Cardiac septum (tissue), 1 donor: ENCODE results near the gene ARPC1A. TPM values are rescaled to one million over a fixed set of nuclear protein-coding genes. Genes with fewer than 3 reads are reported as not detected.
"Not testable (repeated sequence)": the region's sequence is repeated elsewhere in the genome, so short reads cannot be mapped to it uniquely, and the experiment has no call there.

Experiments
- DNase-seq: peaks from one replicate; pipeline ENCODE4 v3.0.0-alpha.2; 2020; ENCODE audit warnings: low spot score
- intact Hi-C: fragments of 100-400 bp; cut with DNase I; formaldehyde crosslinking; loops from one replicate; pipeline ENCODE4 v1.14.0; 2022
- total RNA-seq: library from RNA; stranded (reverse); fragmentation: NEBNext Ultra II Directional; extraction: Animal tissue kit (Norgen Biotek cat#: 25700); gene quantifications from one replicate; pipeline ENCODE4 v1.2.1, GENCODE V29; 2021
- donor health status: DM: no; HTN: no; CAD: no.

Gene ARPC1A
- total RNA-seq, 1 donor from 2014 or later, result 116 TPM

- no peak for DNase-seq
- intact Hi-C loops, result loop anchor here (1.0 kb wide), 1 partner anchor 273 kb away; no protein-coding TSS in a partner anchor
Measured at GRCh38 chr7:99313204-99313573, 12.5 kb upstream of the ARPC1A start.

- DNase-seq, result no peak
- intact Hi-C loops, result no loop called here
Measured at GRCh38 chr7:99314504-99314903, 11.2 kb upstream of the ARPC1A start.

GRCh38 chr7:99320371-99320770, 5.3 kb upstream of the ARPC1A start:
- intact Hi-C loops, result no loop called here
- no peak for DNase-seq

GRCh38 chr7:99322659-99323058, 3.0 kb upstream of the ARPC1A start:
- intact Hi-C loops, DNase-seq: not testable (repeated sequence)

GRCh38 chr7:99324559-99324958, 1.1 kb upstream of the ARPC1A start:
- intact Hi-C loops, result no loop called here
- DNase-seq, result no peak

GRCh38 chr7:99325001-99325493, 651 bp upstream of the ARPC1A start:
- DNase-seq, result no peak
- intact Hi-C loops, result loop anchor here (5.0 kb wide), 1 partner anchor 183 kb away; the partner anchor contains the start of gene SMURF1

GRCh38 chr7:99326408-99326782, 697 bp downstream of the ARPC1A start:
- no peak for DNase-seq
- intact Hi-C loops, result loop anchor here (5.0 kb wide), 1 partner anchor 184 kb away; the partner anchor contains the start of gene SMURF1

GRCh38 chr7:99330314-99330961, 4.7 kb downstream of the ARPC1A start:
- intact Hi-C loops, DNase-seq: not testable (repeated sequence)

GRCh38 chr7:99331002-99331401, 5.3 kb downstream of the ARPC1A start:
- intact Hi-C loops, result no loop called here
- DNase-seq, result no peak

GRCh38 chr7:99339595-99339994, 13.9 kb downstream of the ARPC1A start:
- intact Hi-C loops, result no loop called here
- DNase-seq, result no peak

GRCh38 chr7:99340659-99341058, 15.0 kb downstream of the ARPC1A start:
- DNase-seq, result no peak
- intact Hi-C loops, result no loop called here

GRCh38 chr7:99344061-99344647, 18.5 kb downstream of the ARPC1A start:
- no peak for DNase-seq
- intact Hi-C loops, result no loop called here

- intact Hi-C loops, DNase-seq: not testable (repeated sequence)
Measured at GRCh38 chr7:99350641-99351040, 24.9 kb downstream of the ARPC1A start.

- DNase-seq, result no peak
- intact Hi-C loops, result no loop called here
Measured at GRCh38 chr7:99352247-99352646, 26.5 kb downstream of the ARPC1A start.

- intact Hi-C loops, result no loop called here
- no peak for DNase-seq
Measured at GRCh38 chr7:99355098-99355497, 29.4 kb downstream of the ARPC1A start.

GRCh38 chr7:99357701-99358490, 32.2 kb downstream of the ARPC1A start:
- DNase-seq, result no peak
- intact Hi-C loops, result no loop called here

- intact Hi-C loops, DNase-seq: not testable (repeated sequence)
Measured at GRCh38 chr7:99358521-99358920, 32.8 kb downstream of the ARPC1A start.

GRCh38 chr7:99359465-99360154, 33.9 kb downstream of the ARPC1A start:
- no peak for DNase-seq
- intact Hi-C loops, result no loop called here

- intact Hi-C loops, result no loop called here
- DNase-seq, result no peak
Measured at GRCh38 chr7:99362801-99363200, 37.1 kb downstream of the ARPC1A start.

GRCh38 chr7:99363286-99363685, 37.6 kb downstream of the ARPC1A start:
- intact Hi-C loops, result no loop called here
- DNase-seq, result no peak
